ENCODE data around the gene CDX1. TPM values are rescaled to one million over a fixed set of nuclear protein-coding genes. Genes with fewer than 3 reads are reported as not detected.

The CDX1 gene
- polyA plus RNA-seq, 3 donors: not detected

DNA sequence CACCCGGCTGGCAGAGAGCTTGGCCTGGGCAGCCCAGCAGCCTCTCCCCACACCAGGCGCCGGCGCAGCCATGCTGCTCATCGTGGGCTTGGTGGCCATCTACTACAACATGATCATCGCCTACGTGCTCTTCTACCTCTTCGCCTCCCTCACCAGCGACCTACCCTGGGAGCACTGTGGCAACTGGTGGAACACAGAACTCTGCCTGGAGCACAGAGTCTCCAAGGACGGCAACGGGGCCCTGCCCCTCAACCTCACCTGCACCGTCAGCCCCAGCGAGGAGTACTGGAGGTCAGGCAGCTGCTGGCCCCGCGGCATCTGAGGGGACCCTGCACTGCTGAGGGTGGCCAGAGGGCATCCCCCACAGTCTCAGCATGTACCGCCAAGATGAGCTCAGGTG, 30.4 kb downstream of the CDX1 start:
- H3K9me3 ChIP-seq (replicated peaks in 1 of 2; ENCODE audit: control insufficient read depth in 1 of 2, insufficient read depth in 1 of 2, low read length in 2 of 2): no peaks in the 10 kb centered on the region
- intact Hi-C loops (cut with micrococcal nuclease): no loop called here
- no peak for DNase-seq
- H2AFZ ChIP-seq (ENCODE audit: insufficient read depth, low read depth, low read length, poor library complexity, severe bottlenecking): no peak overlapping the region
- 95% methylated on average over 16 of the region's 16 CpGs for WGBS (ENCODE audit: insufficient coverage)
- no peak overlapping the region for H3K27ac ChIP-seq (ENCODE audit: low read depth in 1 of 2, low read length in 2 of 2)
- no peaks in the 10 kb centered on the region for H3K36me3 Mint-ChIP-seq
- H3K27me3 Mint-ChIP-seq (ENCODE audit: low read depth in 3 of 3): peaks cover 21 to 31% (median 29%) of the 10 kb centered on the region in 3 donors
- H3K4me1 Mint-ChIP-seq: no peaks in the 10 kb centered on the region
- H4K20me1 ChIP-seq (ENCODE audit: insufficient read depth, low read length): no peaks in the 10 kb centered on the region
- H3K27me3 ChIP-seq (ENCODE audit: control insufficient read depth in 2 of 2, insufficient read depth in 2 of 2, low read length in 2 of 2): peaks cover 0 to 10% of the 10 kb centered on the region in 2 donors
- H3K79me2 ChIP-seq (ENCODE audit: insufficient read depth, low read length): no peaks in the 10 kb centered on the region
- no peaks in the 10 kb centered on the region for H3K36me3 ChIP-seq (replicated peaks in 1 of 2; ENCODE audit: control insufficient read depth in 1 of 2, insufficient read depth in 2 of 2, low read length in 2 of 2)
- no peaks in the 10 kb centered on the region for H3K4me1 ChIP-seq (ENCODE audit: control insufficient read depth in 1 of 2, insufficient read depth in 2 of 2, low read length in 2 of 2)
- H3K4me3 Mint-ChIP-seq: no peak overlapping the region
- H3K27ac Mint-ChIP-seq: no peak overlapping the region
- no peak overlapping the region for H3K9ac ChIP-seq (ENCODE audit: insufficient read depth, low read length, poor library complexity, severe bottlenecking)
- no peak for TF ChIP-seq CTCF (IDR thresholded peaks at IDR 0.05)
- no peak overlapping the region for H3K4me3 ChIP-seq (replicated peaks in 1 of 3; ENCODE audit: low read depth in 2 of 3, low read length in 3 of 3)
- no peak overlapping the region for H3K4me2 ChIP-seq (replicated peaks; ENCODE audit: extremely low read depth, low read length, poor library complexity, severe bottlenecking)
- no peaks in the 10 kb centered on the region for H3K9me3 Mint-ChIP-seq

GRCh38 chr5:150197476-150197875, 30.9 kb downstream of the CDX1 start:
- Mint-ChIP-seq H3K4me1 (no peaks in the 10 kb centered on the region), H3K27ac (peak overlapping the region in 1 of 7 donors; percentile 63), H3K36me3 (no peaks in the 10 kb centered on the region), H3K4me3 (no peak overlapping the region), H3K9me3 (no peaks in the 10 kb centered on the region), H3K27me3 (ENCODE audit: low read depth in 3 of 3) (peaks cover 17 to 26% (median 25%) of the 10 kb centered on the region in 3 donors)
- no peaks in the 10 kb centered on the region for H3K9me3 ChIP-seq (replicated peaks in 1 of 2; ENCODE audit: control insufficient read depth in 1 of 2, insufficient read depth in 1 of 2, low read length in 2 of 2)
- no peaks in the 10 kb centered on the region for H3K79me2 ChIP-seq (ENCODE audit: insufficient read depth, low read length)
- H4K20me1 ChIP-seq (ENCODE audit: insufficient read depth, low read length): no peaks in the 10 kb centered on the region
- TF ChIP-seq CTCF (IDR thresholded peaks at IDR 0.05): no peak
- no CpG with 5 or more reads among the region's 1 CpG for WGBS (ENCODE audit: insufficient coverage)
- H3K27me3 ChIP-seq (ENCODE audit: control insufficient read depth in 2 of 2, insufficient read depth in 2 of 2, low read length in 2 of 2): peaks cover 0 to 5% of the 10 kb centered on the region in 2 donors
- no peak overlapping the region for H2AFZ ChIP-seq (ENCODE audit: insufficient read depth, low read depth, low read length, poor library complexity, severe bottlenecking)
- intact Hi-C loops (cut with micrococcal nuclease): no loop called here
- no peak for DNase-seq
- no peaks in the 10 kb centered on the region for H3K36me3 ChIP-seq (replicated peaks in 1 of 2; ENCODE audit: control insufficient read depth in 1 of 2, insufficient read depth in 2 of 2, low read length in 2 of 2)
- H3K4me2 ChIP-seq (replicated peaks; ENCODE audit: extremely low read depth, low read length, poor library complexity, severe bottlenecking): no peak overlapping the region
- no peaks in the 10 kb centered on the region for H3K4me1 ChIP-seq (ENCODE audit: control insufficient read depth in 1 of 2, insufficient read depth in 2 of 2, low read length in 2 of 2)
- no peak overlapping the region for H3K4me3 ChIP-seq (replicated peaks in 1 of 3; ENCODE audit: low read depth in 2 of 3, low read length in 3 of 3)
- no peak overlapping the region for H3K27ac ChIP-seq (ENCODE audit: low read depth in 1 of 2, low read length in 2 of 2)
- H3K9ac ChIP-seq (ENCODE audit: insufficient read depth, low read length, poor library complexity, severe bottlenecking): no peak overlapping the region
